HG03064 (cell line): Measurements from ENCODE around the gene RBM34.

Source experiments
- ATAC-seq: cut with Tn5 transposase; IDR thresholded peaks from one replicate; pipeline ENCODE4 v1.9.1; 2021; ENCODE audit warnings: low read depth; ENCODE audit not compliant: unreplicated experiment

RBM34 gene

DNA sequence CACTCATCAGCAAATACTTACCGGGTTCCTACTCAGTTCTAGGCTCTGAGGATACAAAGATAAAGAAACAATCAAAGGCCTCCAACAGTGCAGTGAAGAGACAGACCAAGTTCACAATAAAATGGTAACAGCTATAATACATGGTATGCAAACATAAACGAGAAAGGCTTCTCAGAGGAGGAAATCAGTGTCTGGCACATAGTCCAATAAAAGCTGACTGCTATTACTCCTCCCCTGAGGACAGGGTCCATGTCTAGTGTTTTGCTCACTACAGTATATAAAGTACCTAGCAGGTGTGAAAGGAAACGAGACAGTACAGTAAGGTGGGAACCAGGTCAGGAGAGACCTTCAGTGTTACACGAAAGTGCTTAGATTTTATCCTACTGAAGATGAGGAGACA lies 4.3 kb downstream of the RBM34 start:
- no peak for ATAC-seq

DNA sequence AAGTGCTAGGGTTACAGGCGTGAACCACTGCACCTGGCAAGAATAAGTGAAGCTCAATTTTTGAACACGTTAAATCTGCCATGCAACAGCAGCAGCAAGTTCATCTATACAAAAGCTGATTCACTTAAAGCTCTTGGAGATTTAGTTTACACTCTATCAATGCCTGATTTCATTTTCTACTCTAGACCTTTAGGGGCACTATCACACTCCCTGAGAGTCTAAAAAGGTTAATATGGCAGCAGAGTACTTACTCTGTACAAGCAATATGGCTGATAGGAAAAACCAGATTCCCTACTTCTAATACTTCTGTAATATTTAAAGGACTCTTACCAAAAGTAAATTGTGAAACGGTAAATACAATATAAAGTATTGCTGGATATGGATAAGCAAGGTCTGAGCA lies 4.8 kb downstream of the RBM34 start:
- no peak for ATAC-seq

DNA sequence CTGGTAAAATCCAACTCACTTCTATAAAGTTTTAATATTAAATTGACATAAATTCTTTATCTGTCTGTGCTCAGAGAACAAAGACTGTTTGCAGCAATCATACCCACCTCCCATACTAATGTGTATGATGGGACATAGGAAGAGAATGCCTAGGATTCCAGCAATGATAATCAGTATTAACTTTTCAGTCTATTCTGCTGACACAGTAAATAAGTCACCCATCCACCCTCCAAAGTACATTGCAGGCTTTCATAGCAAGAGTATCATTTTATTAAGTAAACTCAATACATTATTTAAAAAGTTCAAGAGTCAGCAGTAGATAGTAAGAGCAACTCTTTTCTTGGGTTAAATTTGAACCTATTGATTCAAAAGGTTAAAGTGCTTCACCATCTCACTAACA lies 8.8 kb downstream of the RBM34 start:
- ATAC-seq = no peak

DNA sequence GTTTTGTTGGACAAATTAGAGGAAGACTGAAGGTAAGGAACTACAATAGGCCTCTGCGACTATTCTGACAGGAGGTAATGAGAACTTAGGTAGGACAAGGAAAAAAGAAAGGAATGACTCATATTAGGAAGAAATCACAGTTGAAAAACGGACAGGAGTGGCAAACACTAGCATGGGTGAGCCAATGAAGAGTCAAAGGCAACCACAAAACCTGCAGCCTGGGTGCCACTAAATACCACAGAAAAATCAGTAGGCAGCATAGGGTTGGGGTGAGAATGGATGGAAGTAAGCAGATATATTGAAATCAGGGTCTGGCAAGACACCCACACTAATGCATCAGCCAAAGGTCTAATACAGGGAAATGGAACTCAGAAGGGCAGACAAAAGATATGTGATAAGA lies 10.0 kb downstream of the RBM34 start:
- no peak for ATAC-seq

DNA sequence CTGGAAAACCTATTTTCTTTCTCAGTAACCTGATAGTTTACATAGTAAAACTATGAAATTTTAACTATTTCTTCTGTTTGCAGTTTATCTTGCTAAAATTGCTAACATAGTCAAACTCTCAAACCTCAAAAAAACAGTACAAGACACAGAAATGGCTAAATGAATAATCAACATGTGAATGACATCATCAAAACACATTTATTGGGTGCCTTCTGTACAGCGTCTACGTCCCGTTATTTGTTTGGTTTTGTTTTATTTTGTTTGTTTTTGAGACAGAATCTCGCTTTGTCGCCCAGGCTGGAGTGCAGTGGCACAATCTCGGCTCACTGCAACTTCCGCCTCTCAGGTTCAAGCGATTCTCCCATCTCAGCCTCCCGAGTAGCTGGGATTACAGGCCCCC lies 11.2 kb downstream of the RBM34 start:
- ATAC-seq = no peak

DNA sequence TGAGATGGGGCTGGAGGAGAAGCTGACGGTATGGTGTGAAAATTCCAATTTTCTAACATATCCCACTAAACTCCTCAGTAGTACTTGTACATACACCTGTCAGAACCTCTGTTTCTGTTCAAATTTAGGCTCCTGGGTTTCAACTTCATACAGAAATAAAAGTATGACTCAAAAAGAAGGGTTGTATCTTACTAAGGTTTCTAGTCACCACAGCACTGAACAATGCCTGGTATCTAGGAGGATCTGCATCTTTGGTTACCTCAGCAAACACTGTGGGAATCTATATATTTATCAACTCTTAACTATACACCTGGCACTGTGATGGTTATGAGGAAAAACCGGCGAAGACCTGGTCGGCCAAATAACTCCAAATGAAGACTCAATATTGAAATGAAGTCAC lies 13.8 kb downstream of the RBM34 start:
- ATAC-seq = no peak

DNA sequence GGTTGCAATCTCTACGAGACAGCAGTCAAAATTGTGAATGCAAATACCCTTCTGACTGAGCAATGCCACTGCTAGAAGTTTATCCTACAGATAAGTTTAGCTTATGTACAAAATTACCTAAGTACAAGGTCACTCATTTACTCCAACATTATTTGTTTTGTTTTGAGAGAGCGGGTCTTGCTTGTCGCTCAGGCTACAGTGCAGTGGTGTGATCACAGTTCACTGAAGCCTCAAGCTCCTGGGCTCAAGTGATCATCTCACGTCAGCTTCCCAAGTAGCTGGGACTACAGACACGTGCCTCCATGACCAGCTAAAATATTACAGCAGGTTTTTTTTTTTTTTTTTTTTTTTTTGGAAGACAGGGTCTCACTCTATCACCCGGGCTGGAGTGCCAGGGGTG lies 15.4 kb downstream of the RBM34 start:
- ATAC-seq = no peak

DNA sequence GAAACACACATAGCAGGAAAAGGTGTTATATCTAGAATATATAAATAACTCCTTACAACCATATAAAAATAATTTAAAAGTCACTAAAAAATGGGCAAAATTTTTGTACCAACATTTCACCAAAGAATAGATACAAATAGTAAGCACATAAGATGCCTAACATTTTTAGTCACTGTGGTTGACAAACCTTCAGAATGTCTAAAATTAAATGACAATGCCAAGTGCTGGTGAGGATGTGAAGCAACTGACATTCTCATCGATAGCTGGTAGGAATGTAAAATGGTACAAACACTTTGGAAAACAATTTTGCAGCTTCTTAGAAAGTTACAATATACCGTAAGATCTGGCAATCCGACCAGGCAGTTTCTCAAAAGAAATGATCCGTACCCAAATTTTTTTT lies 18.1 kb downstream of the RBM34 start:
- ATAC-seq = no peak

DNA sequence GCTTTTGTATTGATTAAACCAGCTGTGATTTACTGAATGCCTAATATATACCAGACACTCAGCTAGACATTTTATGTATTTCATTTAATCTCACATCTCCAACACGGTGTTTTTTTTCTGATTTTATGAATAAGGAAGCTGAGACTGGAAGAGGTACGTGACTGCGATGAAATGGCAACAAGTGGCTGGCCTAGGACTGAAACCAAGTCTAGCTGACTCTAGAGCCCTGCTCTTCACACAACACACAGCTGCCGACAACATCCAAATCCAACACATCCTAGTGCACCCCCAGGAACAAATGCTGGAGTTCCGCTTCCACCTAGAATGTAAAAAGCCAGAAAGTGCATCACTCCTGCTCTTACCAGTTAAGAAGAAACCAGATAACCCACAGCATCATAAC lies 21.7 kb downstream of the RBM34 start:
- ATAC-seq = no peak

DNA sequence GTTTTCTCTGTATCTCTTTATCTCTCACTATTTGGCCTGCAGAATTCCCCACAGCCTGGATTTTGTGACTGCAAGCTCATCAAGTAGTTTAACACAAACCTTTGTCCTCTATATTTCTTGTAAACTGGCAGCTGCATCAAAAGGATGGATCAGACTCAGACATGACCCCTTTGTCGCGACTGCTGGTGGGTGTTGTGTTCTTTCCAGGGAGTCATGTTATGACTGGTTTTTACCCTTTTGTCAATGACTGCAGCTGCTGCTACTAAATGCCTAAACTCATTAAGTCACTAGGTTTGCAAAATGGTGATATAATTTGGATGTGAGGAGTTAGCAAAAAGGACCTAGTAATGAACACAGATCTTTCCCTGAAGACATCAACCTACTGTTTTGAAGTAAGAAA lies 22.2 kb downstream of the RBM34 start:
- no peak for ATAC-seq

DNA sequence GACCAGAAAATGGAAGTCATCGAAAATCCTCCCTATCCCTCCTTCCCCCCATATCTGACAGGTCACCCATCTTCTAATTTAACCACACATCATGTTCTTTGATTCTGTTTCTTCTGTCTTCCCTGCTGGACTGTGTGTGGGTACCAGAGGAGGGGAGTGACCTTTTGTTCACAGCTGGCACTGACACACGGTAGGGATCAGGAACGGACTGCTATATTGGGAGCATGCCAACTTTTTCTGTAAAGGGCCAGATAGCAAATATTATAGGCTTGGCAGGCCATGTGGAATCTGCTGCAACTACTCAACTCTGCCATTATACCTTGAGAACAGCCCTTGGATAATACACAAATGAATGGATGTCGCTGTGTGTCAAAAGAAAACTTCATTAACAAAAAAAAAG lies 24.9 kb downstream of the RBM34 start:
- ATAC-seq = no peak

DNA sequence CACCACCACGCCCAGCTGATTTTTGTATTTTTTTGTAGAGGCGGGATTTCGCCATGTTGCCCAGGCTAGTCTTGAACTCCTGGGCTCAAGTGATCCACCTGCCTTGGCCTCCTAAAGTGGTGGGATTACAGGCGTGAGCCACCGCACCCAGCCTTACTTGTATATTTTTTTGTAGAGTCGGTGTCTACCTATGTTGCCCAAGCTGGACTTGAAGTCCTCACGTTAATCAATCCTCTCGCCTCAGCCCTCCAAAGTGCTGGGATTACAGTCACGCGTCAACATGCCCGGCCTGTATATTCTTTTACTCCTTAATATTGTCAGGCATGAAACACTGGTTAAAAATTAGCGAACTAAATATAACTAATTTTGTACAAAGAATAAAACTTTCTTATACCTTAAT lies 26.9 kb downstream of the RBM34 start:
- no peak for ATAC-seq

DNA sequence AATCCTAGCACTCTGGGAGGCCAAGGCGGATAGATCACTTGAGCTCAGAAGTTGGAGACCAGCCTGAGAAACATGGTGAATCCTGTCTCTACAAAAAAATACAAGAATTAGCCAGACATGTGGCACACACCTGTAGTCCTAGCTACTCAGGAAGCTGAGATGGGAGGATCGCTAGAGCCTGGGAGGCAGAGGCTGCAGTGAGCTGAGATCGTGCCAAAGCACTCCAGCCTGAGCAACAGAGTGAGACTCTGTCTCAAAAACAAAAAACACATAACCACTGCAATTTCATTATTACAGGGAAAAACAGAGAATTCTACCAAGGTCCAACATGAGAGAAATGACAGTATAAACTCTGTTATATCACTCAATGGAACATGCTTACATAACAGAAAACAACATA lies 28.0 kb downstream of the RBM34 start:
- no peak for ATAC-seq

DNA sequence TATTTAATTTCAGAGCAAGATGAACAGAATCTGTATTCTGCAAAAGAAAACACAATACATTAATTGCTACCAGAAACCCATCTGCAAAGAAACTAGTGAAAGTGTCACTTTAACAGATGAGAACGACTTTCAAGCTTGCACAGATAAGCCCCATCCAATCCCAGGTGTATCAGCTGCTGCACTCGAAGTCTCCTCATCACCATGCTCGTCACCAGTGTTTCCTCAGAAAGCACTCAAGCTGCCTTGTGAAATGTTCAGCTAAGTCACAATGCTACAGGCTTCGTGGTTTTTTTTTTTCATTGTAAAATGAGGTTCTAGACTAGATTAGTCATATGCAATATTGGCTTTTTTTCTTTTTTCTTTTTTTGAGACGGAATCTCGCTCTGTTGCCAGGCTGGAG lies 29.1 kb downstream of the RBM34 start:
- no peak for ATAC-seq

DNA sequence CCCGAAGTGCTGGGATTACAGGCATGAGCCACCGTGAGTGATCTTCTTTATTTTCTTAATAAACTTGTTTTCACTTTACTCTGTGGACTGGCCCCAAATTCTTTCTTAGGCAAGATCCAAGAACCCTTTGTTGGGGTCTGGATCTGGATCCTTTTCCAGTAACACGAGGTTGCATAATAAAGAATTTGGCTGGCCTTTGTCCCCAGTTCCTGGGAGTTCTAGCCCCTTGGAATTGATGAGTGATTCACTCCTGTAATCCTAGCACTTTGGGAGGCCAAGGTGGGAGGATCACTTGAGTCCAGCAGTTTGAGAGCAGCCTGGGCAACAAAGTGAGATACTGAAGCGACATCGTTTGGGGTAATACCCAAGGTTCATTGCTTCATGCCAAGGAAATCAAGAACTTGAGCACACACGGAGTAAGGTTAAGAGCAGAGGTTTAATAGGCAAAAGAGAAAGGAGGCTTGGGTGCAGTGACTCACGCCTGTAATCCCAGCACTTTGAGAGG lies 30.2 kb downstream of the RBM34 start:
- no peak for ATAC-seq

DNA sequence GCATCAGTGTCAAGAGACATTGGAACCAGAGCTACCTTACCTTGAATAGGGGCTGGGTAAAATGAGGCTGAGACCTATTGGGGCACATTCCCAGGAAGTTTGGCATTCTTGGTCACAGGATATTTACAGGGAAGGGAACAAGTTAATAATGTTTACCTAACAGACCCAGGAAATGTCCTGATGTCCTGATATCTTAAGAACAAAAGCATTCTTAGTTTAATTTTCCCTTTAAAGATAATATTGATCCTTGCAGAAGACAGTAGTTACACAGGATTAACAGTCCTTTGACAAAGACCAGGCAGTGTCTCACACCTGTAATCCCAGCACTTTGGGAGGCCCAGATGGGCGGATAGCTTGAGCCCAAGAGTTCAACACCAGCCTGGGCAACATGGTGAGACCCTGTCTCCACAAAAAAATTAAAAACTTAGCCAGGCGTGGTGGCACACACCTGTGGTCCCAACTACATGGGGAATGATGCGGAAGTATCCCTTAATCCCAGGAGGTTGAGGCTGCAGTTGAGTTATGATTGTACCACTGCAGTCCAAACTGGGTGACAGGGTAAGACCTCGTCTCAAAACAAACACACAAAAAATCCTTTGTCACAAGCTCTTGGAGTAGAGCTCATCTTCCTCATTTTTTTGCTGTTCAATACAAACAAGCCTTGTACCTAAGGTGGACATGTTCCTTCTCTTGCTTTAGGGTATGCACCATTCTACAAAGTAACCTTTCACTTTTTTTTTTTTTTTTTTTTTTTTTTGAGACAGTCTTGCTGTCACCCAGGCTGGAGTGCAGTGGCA lies 31.1 kb downstream of the RBM34 start:
- no peak for ATAC-seq

DNA sequence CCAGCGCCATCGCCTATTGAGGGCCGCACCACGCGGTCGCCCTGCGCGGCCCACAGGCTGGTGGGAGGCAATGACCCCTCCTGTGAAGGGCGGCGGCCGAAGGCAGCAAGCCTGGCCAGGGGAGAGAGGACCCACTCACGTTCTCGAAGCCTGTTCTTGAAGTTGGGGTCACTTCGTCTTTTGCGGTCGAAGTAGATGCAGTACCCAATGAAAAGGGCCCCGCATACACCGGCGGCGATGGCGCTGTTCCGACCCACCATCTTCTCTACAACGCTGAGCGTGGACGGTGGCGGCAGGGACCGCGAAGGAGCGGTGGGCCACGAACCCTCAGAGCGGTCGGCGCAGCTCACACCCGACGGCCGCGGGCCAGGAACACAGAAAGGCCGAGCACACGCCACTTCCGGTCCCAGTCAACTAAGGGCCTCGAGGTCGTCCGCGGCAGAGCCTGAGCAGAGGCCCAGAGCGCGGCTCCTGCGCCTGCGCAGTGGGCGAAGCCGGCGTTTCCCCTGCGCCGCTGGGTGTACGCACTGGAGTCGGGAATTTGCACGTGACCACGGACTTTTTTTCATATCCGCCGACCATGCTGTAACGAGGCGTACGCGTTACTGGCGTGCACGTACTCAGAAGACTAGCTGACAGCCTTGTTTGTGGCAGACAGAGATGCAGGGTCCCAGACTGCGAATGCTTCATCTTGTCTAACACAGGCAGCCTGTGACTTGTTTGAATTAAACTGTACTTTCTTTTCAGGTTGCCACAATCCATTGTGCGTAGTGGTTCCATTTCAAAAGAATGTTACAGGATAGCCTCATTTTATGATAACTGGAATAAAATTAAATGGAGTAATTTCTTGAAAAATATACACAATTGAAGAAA lies 32.4 kb downstream of the RBM34 start, which contains the start of gene TOMM20:
TOMM20 (minus strand) TSS at position 382 of the 873 bp plus-strand sequence; CDS start at position 260, 122 bp downstream.
- peak; percentile 86 for ATAC-seq

DNA sequence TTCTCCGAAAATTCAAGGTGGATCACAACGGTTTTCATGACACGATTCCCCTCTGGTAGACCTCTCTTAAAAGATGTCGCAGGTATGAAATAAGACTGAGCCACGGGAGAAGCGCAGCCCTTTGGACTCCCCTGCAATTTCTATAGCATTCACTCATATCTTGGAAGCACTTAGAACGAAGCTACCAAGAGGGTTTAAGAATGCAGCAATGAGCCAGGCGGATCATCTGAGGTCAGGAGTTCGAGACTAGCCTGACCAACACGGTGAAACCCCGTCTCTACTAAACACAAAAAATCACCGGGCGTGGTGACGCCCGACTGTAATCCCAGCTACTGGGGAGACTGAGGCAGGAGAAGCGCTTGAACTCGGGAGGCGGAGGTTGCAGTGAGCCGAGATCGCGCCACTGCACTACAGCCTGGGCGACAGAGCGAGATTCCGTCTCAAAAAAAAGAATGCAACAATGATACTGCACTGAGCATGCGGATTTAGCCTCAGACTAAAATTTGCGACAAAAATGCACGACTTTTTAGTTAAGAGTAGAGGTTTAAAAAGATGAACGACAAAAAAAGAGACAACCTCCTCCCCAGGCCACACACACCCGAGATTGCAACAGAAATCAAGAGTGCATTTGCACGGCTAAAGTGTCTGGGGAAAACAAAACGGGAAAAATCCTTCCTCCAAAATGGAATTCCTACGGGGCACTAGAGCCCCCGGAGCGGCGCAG lies 33.2 kb downstream of the RBM34 start:
- ATAC-seq = no peak

DNA sequence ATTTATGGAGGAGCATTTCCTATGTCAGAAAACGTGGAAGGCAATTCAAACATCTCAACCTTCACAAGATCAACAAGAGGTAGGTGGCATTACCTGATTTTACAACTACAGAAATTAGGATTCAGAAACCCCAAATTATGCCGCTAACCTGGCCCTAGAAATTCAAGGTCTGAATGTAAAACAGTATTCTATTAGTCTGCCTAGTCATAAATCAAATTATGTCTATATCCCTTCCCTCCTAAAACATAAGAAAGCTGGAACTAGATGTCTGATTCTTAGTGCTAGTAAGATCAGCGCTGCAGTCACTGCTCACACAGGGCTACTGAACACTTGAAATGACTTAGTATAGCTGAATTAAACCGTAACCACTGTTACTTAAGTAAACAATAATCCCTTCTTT lies 33.8 kb downstream of the RBM34 start:
- no peak for ATAC-seq

DNA sequence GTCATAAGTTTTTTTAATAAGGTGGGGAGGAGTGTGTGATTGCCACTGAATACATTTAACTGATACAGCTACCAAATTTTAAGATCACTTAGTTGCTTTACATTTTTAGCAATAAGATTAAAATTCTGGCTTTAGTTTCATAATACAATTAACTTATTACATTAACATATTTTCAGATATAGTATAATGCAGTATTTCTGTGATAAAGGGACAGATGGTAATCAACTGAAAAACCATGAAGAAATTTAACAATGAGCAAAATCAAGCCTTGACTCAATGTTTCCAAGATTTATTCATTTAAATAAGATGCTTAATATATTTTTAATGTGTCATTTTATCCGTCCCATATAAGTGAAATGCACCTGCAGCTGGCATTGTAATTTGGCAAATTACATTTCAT lies 36.4 kb downstream of the RBM34 start:
- no peak for ATAC-seq

DNA sequence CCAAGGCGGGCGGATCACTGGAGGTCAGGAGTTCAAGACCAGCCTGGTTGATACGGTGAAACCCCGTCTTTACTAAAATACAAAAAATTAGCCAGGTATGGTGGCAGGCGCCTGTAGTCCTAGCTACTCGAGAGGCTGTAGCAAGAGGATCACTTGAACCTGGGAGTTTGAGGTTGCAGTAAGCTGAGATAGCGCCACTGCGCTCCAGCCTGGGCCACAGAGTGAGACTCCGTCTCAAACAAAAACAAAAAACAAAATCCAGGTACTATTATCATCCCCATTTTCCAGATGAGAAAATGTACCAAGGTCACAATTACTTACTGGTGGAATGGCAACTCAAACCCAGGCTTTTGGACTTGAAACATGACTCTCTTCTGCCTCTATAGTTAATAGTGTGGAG lies 36.9 kb downstream of the RBM34 start:
- no peak for ATAC-seq
